ENCODE results near the gene SELENOH.

GRCh38 chr11:57713835-57714234, 27.5 kb upstream of the SELENOH start:
- TF ChIP-seq EZH2 (IDR thresholded peaks at IDR 0.05; ENCODE audit: low read length, unreplicated experiment), result no peak
- TF ChIP-seq CTCF (conservative IDR thresholded peaks at IDR 0.05; ENCODE audit: low read depth, low read length), result no peak
- no peak for TF ChIP-seq EZH2phosphoT487 (IDR thresholded peaks at IDR 0.05; ENCODE audit: borderline replicate concordance, low read length)

Measured in PC-3 (cell line).